OCI-LY1 (cell line): ENCODE data around the gene ACTR3.

Source experiments
- H2AFZ ChIP-seq: fragments of 200-600 bp; sonication (generic), shearing (Covaris generic); 2 replicates; pipeline ENCODE4 v1.6.0; 2014; ENCODE audit warnings: antibody characterized with exemption, mild to moderate bottlenecking, low read length
- H3F3A ChIP-seq: fragments of 200-600 bp; sonication (generic), shearing (Covaris generic); 2 replicates; pipeline ENCODE4 v1.6.0; 2014; ENCODE audit warnings: mild to moderate bottlenecking, antibody characterized with exemption, low read length, moderate library complexity; ENCODE audit not compliant: insufficient read depth
- H3K27ac ChIP-seq: fragments of 200-600 bp; sonication (generic); 2 replicates; pipeline ENCODE4 v1.5.1; 2014; ENCODE audit warnings: low read length, mixed run types, mild to moderate bottlenecking, low read depth; ENCODE audit not compliant: poor library complexity, severe bottlenecking
- H3K27me3 ChIP-seq: fragments of 200-600 bp; sonication (generic); 2 replicates; pipeline ENCODE4 v1.6.0; 2014; ENCODE audit warnings: antibody characterized with exemption, mild to moderate bottlenecking, low read length, moderate library complexity; ENCODE audit not compliant: insufficient read depth
- H3K36me3 ChIP-seq: fragments of 200-600 bp; sonication (generic); 2 replicates; pipeline ENCODE4 v1.6.1; 2014; ENCODE audit warnings: mild to moderate bottlenecking, antibody characterized with exemption, low read length, moderate library complexity, mixed read lengths; ENCODE audit not compliant: insufficient read depth
- H3K4me1 ChIP-seq: fragments of 200-600 bp; sonication (generic); 2 replicates; pipeline ENCODE4 v1.5.1; 2014; ENCODE audit warnings: mild to moderate bottlenecking, low read length, moderate library complexity; ENCODE audit not compliant: insufficient read depth, severe bottlenecking
- H3K4me2 ChIP-seq: fragments of 200-600 bp; sonication (generic), shearing (Covaris generic); 2 replicates; pipeline ENCODE4 v1.6.1; 2014; ENCODE audit warnings: low read length
- H3K4me3 ChIP-seq: fragments of 200-600 bp; sonication (generic); 2 replicates; pipeline ENCODE4 v1.5.1; 2014; ENCODE audit warnings: low read length, low read depth, mild to moderate bottlenecking, mixed read lengths; ENCODE audit not compliant: poor library complexity, severe bottlenecking
- H3K79me2 ChIP-seq: fragments of 200-600 bp; shearing (Covaris generic); 2 replicates; pipeline ENCODE4 v1.6.1; 2016; ENCODE audit warnings: mixed run types, low read length, mixed read lengths; ENCODE audit not compliant: insufficient read depth
- H3K9ac ChIP-seq: fragments of 200-600 bp; sonication (generic), shearing (Covaris generic); 2 replicates; pipeline ENCODE4 v1.6.1; 2014; ENCODE audit warnings: mild to moderate bottlenecking, low read length, mixed read lengths
- H3K9me2 ChIP-seq: fragments of 200-600 bp; sonication (generic), shearing (Covaris generic); 2 replicates; pipeline ENCODE4 v1.6.1; 2014; ENCODE audit warnings: low read depth, mild to moderate bottlenecking, low read length, mixed read lengths
- H3K9me3 ChIP-seq: fragments of 200-600 bp; shearing (Covaris generic); 2 replicates; pipeline ENCODE4 v1.6.1; 2014; ENCODE audit warnings: low read length, mixed read lengths
- H4K20me1 ChIP-seq: fragments of 200-600 bp; sonication (generic), shearing (Covaris generic); 2 replicates; pipeline ENCODE4 v1.6.0; 2016; ENCODE audit warnings: mild to moderate bottlenecking, low read length; ENCODE audit not compliant: insufficient read depth
- EZH2 ChIP-seq: fragments of 200-600 bp; sonication (generic), shearing (Covaris generic); IDR thresholded peaks from 2 replicates; pipeline ENCODE4 v1.8.0; 2017; ENCODE audit warnings: borderline replicate concordance, mixed run types, mild to moderate bottlenecking, antibody characterized with exemption, low read length, moderate library complexity, mixed read lengths
- TF ChIP-seq, protein P1 (sequence below): fragments of 200-600 bp; sonication (generic), shearing (Covaris generic); IDR thresholded peaks from 2 replicates; pipeline ENCODE4 v1.5.1; 2017; ENCODE audit warnings: mild to moderate bottlenecking, antibody characterized with exemption, low read length, moderate library complexity, mixed read lengths

Gene ACTR3

DNA sequence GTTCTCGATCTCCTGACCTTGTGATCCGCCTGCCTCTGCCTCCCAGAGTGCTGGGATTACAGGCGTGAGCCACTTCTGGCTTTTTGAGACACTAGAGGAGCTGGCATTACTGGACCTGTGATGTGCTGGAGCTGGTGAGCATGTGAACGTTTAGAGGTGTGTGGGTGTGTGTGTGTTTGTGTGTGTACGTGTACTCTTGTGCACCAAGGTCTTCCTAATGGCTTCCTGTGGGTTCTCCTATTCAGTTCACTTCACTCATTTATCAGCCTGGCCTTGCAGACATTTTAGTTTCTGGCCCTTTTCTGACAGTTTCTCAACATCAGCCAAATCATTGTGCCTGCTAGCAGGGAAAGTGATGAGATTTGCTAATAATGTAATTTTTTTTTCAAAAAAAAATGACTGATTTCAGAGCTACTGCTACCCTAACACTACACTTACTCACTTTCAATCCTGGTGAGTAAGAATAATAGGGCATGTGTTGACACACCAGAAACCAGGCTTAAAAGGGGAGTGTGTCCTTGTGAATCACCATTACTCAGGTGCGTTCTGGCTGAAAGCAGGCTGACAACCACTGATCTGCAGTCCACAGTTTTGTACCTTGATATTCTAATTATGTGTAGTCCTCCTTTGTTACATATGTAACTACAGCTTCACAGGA lies 41.0 kb upstream of the ACTR3 start:
- no peaks in the 10 kb centered on the region for H3F3A ChIP-seq
- peaks cover 4% of the 10 kb centered on the region; the same call in 1 of the 2 replicates for H3K36me3 ChIP-seq
- peaks cover 25% of the 10 kb centered on the region for H3K4me1 ChIP-seq
- no peaks in the 10 kb centered on the region for H3K9me2 ChIP-seq
- no peaks in the 10 kb centered on the region for H3K27me3 ChIP-seq
- TF ChIP-seq, protein P1, sequence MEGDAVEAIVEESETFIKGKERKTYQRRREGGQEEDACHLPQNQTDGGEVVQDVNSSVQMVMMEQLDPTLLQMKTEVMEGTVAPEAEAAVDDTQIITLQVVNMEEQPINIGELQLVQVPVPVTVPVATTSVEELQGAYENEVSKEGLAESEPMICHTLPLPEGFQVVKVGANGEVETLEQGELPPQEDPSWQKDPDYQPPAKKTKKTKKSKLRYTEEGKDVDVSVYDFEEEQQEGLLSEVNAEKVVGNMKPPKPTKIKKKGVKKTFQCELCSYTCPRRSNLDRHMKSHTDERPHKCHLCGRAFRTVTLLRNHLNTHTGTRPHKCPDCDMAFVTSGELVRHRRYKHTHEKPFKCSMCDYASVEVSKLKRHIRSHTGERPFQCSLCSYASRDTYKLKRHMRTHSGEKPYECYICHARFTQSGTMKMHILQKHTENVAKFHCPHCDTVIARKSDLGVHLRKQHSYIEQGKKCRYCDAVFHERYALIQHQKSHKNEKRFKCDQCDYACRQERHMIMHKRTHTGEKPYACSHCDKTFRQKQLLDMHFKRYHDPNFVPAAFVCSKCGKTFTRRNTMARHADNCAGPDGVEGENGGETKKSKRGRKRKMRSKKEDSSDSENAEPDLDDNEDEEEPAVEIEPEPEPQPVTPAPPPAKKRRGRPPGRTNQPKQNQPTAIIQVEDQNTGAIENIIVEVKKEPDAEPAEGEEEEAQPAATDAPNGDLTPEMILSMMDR: no peak
- no peak for TF ChIP-seq EZH2
- peaks cover 8% of the 10 kb centered on the region; the same call in 1 of the 2 replicates for H3K9me3 ChIP-seq
- peak overlapping the region; percentile 59; the same call in 1 of the 2 replicates for H2AFZ ChIP-seq
- H3K9ac ChIP-seq: no peak overlapping the region
- H3K27ac ChIP-seq: peak overlapping the region; percentile 44
- H3K4me3 ChIP-seq: no peak overlapping the region
- no peaks in the 10 kb centered on the region for H3K79me2 ChIP-seq
- no peaks in the 10 kb centered on the region for H4K20me1 ChIP-seq
- 0 out of 2 replicates have a peak overlapping the region, but pooled peaks have one; percentile 7 for H3K4me2 ChIP-seq

DNA sequence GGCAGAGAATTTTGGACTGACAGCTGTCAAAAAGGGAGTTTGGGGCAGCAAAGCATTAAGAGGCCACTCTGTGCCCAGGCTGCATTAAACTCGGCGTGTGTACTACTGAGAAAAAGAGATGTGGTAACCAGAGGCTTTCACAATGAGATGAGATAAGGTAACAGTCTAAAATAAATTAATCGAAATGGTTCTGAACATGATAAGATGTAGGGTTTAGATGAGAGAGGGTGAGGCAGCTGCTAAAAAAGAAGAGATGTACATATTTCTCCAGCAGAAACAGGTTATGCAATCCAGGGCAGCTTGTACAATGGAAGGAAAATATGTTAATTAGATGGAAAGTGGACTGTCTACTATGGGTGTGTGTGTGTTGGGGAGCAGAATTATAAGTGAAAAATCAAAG lies 39.2 kb upstream of the ACTR3 start:
- Histone ChIP-seq H3K9ac (no peak overlapping the region), H3K79me2 (no peaks in the 10 kb centered on the region), H4K20me1 (no peaks in the 10 kb centered on the region), H3K4me3 (no peak overlapping the region), H3K9me2 (no peaks in the 10 kb centered on the region), H3K27me3 (no peaks in the 10 kb centered on the region), H3K9me3 (no peaks in the 10 kb centered on the region; the same call in 1 of the 2 replicates), H3K36me3 (peaks cover under 1% of the 10 kb centered on the region; the same call in 1 of the 2 replicates), H3K4me2 (no peak overlapping the region), H2AFZ (no peak overlapping the region), H3F3A (no peaks in the 10 kb centered on the region), H3K4me1 (peaks cover 42% of the 10 kb centered on the region), H3K27ac (peak overlapping the region; percentile 11)
- TF ChIP-seq EZH2: no peak
- TF ChIP-seq, protein P1: no peak

DNA sequence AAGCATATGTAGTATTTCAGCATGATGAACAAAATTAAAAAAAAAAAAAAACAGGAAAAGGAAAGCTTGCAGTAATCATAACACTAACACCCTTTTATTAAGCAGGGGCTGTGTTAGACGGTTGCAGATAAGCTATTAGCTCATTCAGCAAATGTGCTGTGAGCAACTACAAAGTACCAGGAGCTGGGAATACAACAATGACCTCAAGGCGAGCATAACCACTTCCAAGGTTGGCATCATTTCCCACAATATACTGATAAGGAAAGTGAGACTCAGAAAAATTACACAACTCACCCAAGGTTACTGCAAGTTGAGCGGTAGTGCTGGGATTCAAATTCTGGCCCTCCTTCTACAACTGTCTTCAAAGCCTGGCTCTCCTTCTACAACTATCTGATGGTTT lies 38.2 kb upstream of the ACTR3 start:
- TF ChIP-seq EZH2: no peak
- peaks cover 51% of the 10 kb centered on the region for H3K4me1 ChIP-seq

More for the DNA sequence above, 38.2 kb upstream of the ACTR3 start:
- no peaks in the 10 kb centered on the region for H3K9me3 ChIP-seq
- H3K36me3 ChIP-seq: no peaks in the 10 kb centered on the region; the same call in 1 of the 2 replicates
- no peak overlapping the region for H3K27ac ChIP-seq
- no peaks in the 10 kb centered on the region for H3K9me2 ChIP-seq
- H3K79me2 ChIP-seq: no peaks in the 10 kb centered on the region
- no peak overlapping the region for H2AFZ ChIP-seq
- no peak overlapping the region for H3K4me2 ChIP-seq
- no peaks in the 10 kb centered on the region for H3K27me3 ChIP-seq
- no peaks in the 10 kb centered on the region for H3F3A ChIP-seq
- H3K4me3 ChIP-seq: no peak overlapping the region
- H3K9ac ChIP-seq: no peak overlapping the region
- no peaks in the 10 kb centered on the region for H4K20me1 ChIP-seq
